GM13976 (cell line): ENCODE data around the gene ERBB4.

Experiments used
- DNase-seq: peaks from one replicate; pipeline ENCODE4 v3.0.0; 2012; ENCODE audit warnings: low spot score
- in situ Hi-C: fragments of 300-500 bp; cut with MboI; formaldehyde crosslinking; loops from one replicate; pipeline ENCODE4 v1.12.0; 2022; ENCODE audit warnings: low sequenced_read_pairs, mixed read lengths, inconsistent platforms; ENCODE audit not compliant: unreplicated experiment
- TF ChIP-seq, protein P1 (sequence below): IDR thresholded peaks from 2 replicates; pipeline ENCODE4 v1.5.1; 2012; ENCODE audit warnings: borderline replicate concordance, mild to moderate bottlenecking; ENCODE audit not compliant: insufficient read depth; ENCODE audit errors: extremely low read depth, missing control alignments, control extremely low read depth

ERBB4 gene

DNA sequence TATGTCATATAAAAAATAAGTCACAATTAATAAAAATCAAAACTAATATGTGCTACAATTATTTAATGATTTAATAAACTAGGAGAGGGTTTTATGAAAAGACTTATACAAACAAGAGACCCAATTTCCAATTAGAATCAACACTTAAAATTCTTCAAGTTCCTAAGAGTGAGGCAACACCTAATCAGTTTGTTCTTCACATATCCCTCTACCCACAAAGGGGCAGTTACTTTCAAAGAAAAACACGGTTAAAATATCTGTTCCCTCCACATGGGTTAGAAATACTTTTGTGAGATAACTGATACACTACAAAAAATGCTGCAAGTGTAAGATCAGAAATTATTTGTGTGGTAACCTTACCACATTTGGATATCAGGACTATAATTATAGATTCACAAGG is 357.0 kb downstream of the ERBB4 start:
- TF ChIP-seq, protein P1, sequence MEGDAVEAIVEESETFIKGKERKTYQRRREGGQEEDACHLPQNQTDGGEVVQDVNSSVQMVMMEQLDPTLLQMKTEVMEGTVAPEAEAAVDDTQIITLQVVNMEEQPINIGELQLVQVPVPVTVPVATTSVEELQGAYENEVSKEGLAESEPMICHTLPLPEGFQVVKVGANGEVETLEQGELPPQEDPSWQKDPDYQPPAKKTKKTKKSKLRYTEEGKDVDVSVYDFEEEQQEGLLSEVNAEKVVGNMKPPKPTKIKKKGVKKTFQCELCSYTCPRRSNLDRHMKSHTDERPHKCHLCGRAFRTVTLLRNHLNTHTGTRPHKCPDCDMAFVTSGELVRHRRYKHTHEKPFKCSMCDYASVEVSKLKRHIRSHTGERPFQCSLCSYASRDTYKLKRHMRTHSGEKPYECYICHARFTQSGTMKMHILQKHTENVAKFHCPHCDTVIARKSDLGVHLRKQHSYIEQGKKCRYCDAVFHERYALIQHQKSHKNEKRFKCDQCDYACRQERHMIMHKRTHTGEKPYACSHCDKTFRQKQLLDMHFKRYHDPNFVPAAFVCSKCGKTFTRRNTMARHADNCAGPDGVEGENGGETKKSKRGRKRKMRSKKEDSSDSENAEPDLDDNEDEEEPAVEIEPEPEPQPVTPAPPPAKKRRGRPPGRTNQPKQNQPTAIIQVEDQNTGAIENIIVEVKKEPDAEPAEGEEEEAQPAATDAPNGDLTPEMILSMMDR = no peak
- no peak for DNase-seq
- in situ Hi-C loops = no loop called here

DNA sequence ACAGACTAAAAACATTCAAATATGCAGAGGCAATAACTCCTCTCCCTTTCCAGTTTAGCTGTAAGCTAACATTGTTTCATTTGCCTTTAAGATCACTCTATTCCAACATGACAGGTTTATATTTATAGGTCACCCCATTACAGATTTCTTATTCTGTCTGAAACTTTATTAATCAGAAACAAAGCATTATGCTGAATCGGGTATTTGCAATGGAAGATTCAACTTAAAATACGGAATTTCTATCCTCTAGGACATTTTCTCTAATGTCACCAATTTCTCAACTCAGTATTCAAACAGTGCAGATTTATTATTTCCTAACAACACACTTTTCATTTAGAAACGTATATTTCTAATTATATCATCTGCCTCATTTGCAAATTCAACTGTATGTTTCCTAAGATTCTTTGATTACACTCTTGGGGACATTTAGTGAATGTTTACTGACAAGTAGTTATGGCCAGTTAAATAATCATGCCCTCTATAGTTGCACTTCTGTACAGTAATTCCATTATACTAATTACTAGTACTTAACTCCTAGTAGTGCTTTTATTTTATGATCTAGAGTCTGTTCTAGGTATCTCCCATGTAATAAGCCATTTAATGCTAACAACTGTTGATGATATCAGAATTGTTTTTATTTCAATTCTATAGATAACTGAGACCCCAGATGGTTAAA is 358.1 kb downstream of the ERBB4 start:
- no peak for DNase-seq
- in situ Hi-C loops = no loop called here
- TF ChIP-seq, protein P1 = no peak

DNA sequence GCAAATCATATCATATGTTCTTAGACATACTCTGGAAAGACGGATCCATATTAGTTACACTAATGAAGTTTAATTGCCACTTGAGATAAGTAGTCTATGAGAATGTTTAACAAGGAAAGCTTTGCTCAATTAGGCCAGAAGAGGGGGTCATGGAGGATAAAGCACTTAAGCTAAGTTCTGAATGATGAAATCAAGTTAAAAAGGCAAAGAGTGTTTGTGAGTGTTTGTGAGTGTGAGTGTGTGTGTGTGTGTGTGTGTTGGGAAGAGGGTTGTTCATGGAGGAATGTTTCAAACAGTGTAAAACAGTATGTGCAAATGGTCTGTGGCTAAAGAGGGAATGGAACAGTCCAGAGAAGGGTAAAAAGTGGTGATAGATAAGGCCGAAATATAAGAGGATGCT is 360.9 kb downstream of the ERBB4 start:
- no peak for DNase-seq
- TF ChIP-seq, protein P1 = no peak
- in situ Hi-C loops = no loop called here

DNA sequence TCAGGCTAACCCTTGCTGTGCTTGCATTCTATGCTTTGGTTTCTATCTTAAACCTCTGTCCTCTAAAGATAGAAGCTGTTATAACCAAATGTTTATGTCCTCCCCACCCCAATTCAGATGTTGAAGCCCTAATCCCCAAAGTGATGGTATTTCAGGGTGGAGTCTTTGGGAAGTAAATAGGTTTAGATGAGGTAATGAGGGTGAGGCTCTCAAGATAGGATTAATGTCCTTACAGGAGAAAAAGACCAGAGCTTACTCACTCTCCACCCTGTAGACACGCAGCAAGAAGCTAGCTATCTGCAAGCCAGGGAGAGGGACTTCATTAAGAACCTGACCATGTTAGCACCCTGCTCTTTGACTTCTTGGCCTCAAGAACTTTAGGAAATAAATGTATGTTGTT is 362.5 kb downstream of the ERBB4 start:
- TF ChIP-seq, protein P1 = no peak
- no peak for DNase-seq
- in situ Hi-C loops = no loop called here

DNA sequence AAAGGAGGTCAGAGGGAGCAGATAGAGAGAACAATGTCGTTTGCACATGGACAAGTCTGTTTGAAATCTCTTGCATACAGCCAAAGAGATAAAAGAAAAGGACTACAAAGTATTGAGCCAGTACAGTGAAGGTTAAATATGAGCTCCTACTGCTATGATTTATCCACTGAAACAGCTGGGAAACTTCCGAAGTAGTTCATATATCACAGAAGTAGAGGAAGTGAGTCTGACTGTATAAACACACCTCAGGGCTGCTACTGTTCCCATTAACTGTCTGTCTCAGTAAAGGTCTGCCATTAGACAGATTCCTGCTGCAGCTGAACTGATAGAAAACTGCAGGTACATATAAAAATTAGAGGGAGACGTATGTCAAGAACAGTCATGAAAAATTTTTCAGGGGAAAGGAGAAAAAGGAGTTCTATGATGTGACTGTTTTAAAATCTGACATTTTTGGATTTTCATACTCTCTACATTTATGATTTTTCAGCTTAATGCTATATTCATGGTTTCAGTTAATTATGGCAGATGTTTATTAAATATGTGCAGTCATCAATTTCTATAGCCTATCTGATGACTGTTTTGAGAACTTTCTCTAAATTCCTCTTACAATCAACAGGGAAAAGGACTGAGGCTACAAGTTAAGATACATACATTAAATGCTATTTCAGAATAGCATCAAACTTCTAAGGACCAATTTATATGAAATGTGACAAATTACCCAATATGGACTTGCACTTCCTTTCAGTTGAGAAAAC is 364.7 kb downstream of the ERBB4 start:
- TF ChIP-seq, protein P1 = no peak
- no peak for DNase-seq
- in situ Hi-C loops = no loop called here

DNA sequence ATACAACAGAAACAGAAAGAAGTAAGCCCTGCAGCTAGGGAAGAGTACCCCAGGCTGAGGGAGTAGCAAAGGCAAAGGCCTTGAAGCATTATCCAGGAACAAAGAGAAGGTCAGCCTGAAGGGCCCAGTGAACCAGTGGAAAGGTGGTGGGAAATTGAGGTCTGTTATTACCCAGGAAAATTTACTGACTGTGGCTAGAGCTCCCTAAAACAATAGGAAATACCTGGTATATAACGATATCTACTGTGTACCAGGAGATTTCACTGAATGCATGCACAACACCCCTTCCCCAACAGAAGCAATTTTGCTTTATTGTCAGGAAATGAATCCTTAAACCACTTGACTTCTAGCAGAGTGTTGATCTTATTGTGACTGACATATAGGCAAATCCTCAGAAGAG is 365.3 kb downstream of the ERBB4 start:
- TF ChIP-seq, protein P1 = no peak
- no peak for DNase-seq
- in situ Hi-C loops = no loop called here
